ENCODE data around the gene SNX6.
"Not testable (repeated sequence)": the region's sequence is repeated elsewhere in the genome, so short reads cannot be mapped to it uniquely, and the experiment has no call there.

Gene SNX6

GRCh38 chr14:34562037-34562775 is 67.7 kb downstream of the SNX6 start:
- not testable (repeated sequence) for DNase-seq

- not testable (repeated sequence) for DNase-seq
These were observed 73.5 kb downstream of the SNX6 start for GRCh38 chr14:34556498-34556829.

- not testable (repeated sequence) for DNase-seq
These were observed 74.1 kb downstream of the SNX6 start for GRCh38 chr14:34555583-34556497.

GRCh38 chr14:34554540-34555250 is 75.3 kb downstream of the SNX6 start:
- no peak for DNase-seq

DNA sequence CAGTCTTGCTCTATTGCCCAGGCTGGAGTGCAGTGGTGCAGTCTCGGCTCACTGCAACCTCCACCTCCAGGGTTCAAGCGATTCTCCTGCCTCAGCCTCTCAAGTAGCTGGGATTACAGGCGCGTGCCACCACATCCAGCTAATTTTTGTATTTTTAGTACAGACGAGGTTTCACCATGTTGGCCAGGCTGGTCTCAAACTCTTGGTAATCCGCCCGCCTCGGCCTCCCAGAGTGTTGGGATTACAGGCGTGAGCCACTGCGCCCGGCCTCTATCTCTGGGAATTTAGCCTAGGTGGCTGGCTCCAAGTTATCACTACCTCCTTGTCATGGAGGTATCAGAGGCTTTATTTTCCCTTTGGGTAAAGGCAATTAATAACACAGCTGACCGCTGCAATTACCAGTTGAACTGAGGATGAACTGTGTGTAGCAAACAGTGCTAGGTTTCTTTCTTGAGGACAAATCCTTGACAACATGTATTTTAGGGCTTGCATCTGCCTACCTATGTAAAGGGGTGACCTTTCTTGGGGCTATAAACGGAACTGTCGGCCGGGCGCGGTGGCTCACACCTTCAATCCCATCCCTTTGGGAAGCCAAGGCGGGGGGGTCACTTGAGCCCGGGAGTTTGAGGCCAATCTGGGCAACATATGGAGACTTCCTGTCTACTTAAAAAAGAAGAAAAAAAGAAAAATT is 80.5 kb downstream of the SNX6 start:
- not testable (repeated sequence) for DNase-seq

DNA sequence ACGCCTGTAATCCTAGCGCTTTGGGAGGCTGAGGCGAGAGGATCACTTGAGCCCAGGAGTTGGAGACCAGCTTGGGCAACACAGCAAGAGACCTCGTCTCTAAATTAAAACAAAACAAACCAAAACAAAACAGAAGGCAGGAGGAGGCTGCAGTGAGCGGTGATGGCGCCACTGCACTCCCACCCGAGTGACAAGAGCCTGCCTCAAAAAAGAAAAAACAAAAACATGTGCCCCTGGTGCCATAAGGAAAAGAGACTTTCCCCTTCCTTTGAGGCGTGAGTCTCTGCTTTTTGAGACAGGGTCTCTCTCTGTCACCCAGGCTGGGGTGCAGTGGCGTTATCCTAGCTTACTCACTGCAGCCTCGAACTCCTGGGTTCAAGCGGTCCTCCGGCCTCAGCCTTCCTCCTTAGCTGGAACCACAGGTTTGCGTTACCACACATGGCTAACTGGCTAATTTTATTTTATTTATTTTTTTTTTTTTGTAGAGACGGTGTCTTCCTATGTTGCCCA is 81.4 kb downstream of the SNX6 start:
- DNase-seq, result no peak

DNA sequence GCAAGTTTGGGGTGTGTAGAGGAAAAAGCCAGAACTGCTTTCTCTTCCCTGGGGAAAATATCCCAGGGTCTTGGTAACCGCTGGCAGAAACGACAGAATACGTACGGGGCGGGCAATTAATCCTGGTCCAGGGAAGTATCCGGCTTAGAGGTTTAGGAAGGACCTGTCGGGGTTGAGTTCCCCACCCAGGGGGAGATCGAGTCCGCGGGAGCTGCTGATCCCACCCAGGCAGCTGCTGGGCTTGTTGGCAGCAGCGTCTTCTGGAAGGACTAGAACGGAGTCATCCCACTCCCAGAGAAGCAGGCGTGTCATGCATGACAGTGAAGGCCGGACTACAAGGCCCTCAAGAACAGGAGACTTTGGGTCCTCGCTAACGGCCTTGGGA is 82.8 kb downstream of the SNX6 start:
- DNase-seq, result not testable (repeated sequence)

GRCh38 chr14:34546272-34547135 is 83.4 kb downstream of the SNX6 start:
- not testable (repeated sequence) for DNase-seq

DNA sequence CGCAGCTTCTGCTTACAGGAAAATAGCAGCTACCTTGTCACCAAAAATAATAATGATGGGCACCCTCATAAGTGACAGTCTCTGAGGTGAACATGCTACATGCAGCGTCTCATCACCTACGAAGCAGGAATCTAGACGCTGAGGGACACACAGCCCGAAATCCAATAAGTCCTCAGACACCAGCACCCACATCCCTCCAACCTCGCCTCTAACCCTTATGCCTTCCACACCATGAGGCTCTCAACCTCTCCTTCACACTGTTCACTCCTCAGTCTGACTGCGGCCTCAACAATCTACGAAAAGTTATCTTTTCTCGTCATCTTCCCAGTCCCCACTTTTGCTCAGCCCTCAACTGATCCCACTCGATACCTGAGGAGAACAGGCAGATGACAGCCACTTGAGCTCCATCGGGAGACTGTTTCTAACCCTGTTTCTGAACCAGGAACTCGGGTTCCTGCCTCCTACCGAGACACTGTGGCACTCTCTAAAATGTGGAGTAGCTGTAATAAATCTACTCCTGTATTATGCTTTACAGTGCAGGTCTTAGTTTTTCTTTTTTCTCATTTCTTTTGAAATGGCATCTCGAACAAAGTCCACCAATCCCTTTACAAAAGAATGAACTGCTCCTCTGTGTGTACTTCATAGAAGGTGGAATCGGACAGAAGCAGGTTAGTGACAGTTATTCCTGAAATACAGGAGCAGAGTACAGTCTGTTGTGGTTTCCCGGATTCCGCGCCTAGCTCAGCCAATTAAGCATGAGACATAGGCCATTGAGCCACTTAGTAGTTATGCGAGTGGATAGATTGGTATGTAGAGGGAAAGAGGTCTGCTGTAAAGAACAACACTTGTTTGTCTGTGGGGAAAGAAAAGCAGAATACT is 89.5 kb downstream of the SNX6 start:
- DNase-seq, result not testable (repeated sequence)

DNA sequence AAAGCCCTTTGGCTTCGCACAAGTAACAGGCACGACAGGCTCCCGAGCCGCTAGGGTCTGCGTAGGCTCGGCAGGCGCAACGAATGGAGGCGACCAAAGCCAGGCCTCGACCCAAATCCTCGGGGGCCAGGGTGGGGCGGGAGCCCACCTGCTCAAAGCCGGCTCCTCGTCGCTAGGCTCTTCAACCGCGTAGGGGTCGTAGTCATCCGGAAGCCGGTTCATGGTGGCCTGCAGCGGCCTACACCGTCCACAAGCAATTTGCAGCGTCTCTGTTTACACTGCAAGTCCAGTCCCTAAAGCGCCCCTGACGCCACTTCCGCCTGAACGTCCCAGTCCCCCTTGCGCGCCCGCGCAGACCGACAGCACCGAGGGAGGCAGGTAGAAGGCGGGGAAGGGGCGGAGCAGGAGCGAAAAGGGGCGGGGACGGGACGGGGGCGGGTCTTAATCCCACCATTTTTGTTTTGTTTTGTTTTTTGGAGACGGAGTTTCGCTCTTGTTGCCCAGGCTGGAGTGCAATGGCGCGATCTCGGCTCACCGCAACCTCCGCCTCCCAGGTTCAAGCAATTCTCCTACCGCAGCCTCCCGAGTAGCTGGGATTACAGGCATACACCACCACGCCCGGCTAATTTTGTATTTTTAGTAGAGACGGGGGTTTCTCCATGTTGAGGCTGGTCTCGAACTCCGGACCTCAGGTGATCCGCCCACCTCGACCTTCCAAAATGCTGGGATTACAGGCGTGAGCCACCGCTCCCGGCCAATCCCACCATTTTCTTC is 90.4 kb downstream of the SNX6 start, which contains the start of gene EAPP:
EAPP (minus strand) TSS at position 295 of the 774 bp plus-strand sequence; CDS start at position 222, 73 bp downstream.
- DNase-seq, result peak; percentile 98

DNA sequence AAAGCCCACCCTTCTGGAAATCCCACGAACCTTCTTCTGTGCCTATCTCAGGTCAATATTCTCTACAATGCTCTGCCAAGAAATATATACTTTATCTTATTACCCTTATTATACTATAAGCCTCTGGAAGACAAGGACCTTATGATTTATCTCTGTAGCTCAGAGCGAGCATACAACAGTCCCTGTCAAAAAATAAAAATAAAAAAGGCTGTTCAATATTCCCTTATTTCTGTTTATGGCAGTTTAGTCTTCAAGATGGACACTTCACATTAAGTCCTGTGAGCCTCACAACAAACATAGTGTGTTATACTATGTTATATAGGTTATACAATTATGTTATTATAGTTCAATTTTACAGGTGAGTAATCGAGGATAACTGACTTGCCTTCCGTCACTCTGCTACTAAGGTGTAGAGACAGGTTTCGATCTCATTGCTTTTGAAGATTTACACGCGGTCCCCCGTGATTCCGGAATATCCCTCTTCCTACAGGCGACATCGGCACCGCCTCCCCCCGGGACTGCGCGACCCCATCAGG is 91.0 kb downstream of the SNX6 start:
- DNase-seq, result no peak

- DNase-seq, result not testable (repeated sequence)
These were observed 91.9 kb downstream of the SNX6 start for GRCh38 chr14:34538096-34538495.

- DNase-seq, result no peak
These were observed 92.3 kb downstream of the SNX6 start for GRCh38 chr14:34537677-34538009.

DNA sequence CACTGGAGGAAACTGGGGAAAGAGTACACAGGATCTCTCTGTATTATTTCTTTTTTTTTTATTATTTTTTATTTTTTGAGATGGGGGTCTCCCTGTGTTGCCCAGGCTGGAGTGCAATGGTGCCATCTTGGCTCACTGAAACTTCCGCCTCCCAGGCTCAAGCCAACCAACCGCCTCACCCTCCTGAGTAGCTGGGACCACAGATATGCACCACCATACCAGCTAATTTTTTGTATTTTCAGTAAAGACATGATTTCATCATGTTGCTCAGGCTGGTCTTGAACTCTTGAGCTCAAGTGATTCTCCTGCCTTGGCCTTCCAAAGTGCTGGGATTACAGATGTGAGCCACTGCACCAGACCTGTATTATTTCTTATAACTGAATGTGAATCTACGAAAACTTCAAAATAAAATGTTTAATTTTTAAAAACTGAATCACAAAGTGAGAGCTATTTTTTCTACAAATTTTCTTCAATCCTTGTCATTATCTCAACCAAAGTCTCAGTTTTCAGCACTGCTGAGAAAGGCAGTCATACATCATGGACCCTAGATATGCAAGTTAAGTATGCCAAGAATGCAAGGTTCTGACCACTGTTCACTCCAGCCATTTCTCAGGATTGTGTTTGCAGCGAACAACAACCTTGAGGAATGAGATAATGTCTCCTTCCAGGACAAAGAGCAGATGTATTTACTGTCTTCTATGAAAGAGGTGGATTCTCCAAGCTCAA is 92.8 kb downstream of the SNX6 start:
- DNase-seq, result no peak

DNA sequence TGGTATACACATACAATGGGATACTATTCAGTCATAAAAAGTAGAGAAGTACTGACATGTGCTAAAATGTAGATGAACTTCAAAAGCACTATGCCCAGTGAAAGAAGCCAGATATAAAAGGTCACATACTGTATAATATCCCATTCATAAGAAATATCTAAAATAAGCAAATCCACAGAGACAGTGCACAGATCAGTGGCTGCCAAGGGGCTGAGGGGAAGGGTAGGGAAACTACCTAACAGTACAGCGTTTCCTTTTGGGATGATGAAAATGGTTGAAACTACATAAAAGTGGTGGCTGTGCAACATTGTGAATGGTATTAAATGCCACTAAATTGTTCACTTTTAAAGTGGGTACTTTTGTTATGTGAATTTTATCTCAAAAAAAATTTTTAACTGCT is 102.4 kb downstream of the SNX6 start:
- DNase-seq, result no peak

GRCh38 chr14:34524216-34524615 is 105.7 kb downstream of the SNX6 start:
- not testable (repeated sequence) for DNase-seq

DNA sequence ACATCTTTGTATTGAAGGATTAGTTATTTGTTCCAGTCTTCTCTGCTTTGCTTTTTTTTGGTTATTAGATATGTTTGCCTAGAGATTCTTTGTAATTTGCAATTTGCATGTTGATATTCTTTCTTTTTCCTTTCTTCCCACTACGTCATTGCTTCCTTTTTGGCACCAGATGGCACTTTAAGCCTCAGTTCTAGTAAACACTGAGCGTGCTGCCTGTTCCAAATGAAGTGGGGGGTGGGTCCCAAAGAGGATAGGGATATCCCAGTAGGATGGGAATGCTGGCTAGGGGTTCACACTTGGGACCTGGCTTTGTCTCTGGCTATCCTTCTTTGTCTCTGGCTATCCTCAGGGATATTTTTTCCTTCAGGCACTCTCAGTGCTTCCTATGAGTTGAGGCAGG is 107.5 kb downstream of the SNX6 start:
- no peak for DNase-seq

GRCh38 chr14:34521071-34521470 is 108.9 kb downstream of the SNX6 start:
- DNase-seq, result not testable (repeated sequence)

Data from right hindlimb (tissue), 1 donor.